ENCODE measurements around the gene KMT2E.
"Not testable (repeated sequence)": the region's sequence is repeated elsewhere in the genome, so short reads cannot be mapped to it uniquely, and the experiment has no call there.

KMT2E gene

DNA sequence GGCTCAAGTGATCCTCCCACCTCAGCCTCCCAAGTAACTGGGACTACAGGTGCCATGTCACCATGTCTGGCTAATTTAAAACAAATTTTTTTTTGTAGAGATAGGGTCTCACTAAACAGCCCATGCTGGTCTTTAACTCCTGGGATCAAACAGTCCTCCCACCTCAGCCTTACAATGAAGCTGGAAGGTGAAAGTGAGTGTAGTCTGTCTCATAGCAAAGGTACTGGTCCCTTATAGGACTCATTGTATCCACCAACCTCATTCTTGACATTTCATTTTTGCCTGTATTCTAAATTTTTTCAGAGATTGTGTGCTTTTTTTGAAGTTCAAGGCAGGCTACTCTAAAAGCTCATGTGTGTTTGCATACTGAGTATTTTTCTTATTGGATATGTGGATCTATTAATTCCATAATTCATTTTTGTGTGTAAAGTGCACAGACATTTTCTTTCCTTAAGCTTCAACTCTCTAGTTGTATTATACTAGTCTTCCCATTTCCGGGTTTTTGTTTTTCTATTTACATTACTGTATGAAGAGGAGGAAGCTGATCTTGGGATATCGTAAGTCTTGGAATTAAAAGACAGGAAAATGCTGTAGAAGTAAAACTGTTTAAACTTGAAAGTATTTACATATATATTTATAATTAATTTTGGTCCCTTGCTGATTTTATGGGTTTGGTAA is 13.3 kb downstream of the KMT2E start:
- no peak for DNase-seq

GRCh38 chr7:105028004-105028403 is 14.0 kb downstream of the KMT2E start:
- no peak for DNase-seq

DNA sequence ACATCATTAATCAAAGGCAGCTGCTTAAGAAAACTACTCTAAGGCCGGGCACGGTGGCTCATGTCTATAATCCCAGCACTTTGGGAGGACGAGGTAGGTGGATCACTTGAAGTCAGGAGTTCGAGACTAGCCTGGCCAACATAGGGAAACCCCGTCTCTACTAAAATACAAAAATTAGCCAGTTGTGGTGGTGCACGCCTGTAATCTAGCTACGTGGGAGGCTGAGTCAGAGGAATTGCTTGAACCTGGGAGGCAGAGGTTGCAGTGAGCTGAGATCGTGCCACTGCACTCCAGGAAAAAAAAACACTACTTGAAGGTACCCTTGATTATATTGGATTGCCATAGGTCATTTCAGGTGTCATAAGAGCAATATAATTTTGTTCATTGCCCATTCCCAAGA is 14.9 kb downstream of the KMT2E start:
- not testable (repeated sequence) for DNase-seq

DNA sequence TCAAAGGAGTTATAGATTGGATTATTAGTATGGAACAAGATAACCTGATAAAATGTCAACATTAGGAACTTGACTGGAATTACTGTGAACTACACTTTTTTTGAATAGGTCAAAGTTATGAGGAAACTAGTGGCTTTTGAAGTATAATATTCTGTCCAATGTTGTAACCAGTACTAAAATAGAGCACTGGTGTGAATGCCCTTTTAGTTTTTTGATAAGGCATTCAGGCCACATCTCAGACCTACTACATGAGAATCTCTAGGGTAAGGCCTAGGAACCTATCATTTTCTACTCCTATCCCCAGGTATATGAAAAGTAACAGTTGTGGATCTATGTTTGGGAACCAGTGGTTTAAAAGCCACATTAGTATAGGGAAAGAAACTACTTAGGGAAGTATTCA is 16.4 kb downstream of the KMT2E start:
- no peak for DNase-seq

GRCh38 chr7:105032553-105033214 is 18.7 kb downstream of the KMT2E start:
- no peak for DNase-seq

DNA sequence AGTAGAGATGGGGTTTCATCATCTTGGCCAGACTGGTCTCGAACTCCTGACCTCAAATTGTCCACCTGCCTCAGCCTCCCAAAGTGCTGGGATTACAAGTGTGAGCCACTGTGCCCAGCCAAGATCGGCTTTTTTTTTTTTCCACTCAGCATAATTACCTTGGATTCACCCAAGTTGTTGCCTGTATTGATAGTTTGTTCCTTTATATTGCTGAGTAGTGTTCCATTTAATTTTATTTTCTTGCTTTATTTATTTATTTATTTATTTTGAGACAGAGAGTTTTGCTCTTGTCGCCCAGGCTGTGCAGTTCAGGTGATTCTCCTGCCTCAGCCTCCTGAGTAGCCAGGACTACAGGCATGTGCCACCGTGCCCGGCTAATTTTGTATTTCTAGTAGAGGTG is 21.3 kb downstream of the KMT2E start:
- DNase-seq, result no peak

DNA sequence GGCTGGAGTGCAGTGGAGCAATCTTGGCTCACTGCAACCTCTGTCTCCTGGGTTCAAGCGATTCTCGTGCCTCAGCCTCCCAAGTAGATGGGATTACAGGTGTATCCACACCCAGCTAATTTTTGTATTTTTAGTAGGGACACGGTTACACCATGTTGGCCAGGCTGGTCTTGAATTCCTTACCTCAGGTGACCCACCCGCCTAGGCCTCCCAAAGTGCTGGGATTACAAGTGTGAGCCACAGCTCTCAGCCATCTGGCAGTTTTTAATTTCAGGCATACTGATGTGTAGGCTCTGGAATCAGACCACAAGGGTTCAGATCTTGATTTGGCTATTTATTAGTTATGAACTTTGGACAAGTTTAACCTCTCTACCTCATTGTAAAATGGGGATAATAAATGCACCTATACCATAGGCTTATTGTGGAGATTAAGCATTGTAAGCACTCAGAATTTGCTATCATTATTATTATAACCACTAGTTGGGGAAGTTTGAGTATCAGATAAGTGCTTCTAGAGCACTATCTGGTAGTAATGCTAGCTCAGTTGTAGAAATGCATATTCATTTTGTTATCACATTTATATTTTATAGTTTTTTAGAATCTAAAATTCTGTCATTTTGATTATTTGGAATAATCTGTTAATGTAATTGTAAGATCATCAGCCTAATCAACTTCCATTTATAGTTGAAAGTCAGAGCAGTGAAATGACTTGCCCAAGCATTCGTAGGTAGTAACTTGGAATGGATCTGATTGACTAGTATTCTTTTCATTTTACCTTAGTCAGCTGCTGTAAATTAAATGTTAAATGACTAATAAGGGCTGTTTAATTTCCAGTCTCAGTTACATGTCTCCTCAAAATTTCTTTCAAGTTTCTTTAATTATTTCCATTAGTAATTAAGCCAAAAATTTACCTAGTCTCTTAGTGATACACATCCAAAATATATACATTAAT is 22.5 kb downstream of the KMT2E start:
- DNase-seq, result no peak

DNA sequence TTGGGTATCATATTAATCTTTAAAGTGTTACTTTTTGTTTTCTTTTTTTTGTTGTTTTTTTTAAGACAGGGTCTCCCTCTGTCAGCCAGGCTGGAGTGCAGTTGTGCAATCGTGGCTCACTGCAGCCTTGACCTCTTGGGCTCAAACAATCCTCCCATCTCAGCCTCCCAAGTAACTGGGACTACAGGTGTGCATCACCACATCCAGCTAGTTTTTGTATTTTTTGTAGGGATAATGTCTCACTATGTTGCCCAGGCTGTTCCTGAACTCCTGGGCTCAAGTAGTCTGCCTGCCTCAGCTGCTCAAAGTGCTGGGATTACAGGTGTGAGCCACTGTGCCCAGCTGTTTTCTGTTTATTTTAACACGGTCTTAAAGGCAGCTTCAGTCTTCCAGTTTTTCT is 23.3 kb downstream of the KMT2E start:
- DNase-seq, result no peak

- no peak for DNase-seq
Measured at GRCh38 chr7:105044449-105045070, 30.6 kb downstream of the KMT2E start.

DNA sequence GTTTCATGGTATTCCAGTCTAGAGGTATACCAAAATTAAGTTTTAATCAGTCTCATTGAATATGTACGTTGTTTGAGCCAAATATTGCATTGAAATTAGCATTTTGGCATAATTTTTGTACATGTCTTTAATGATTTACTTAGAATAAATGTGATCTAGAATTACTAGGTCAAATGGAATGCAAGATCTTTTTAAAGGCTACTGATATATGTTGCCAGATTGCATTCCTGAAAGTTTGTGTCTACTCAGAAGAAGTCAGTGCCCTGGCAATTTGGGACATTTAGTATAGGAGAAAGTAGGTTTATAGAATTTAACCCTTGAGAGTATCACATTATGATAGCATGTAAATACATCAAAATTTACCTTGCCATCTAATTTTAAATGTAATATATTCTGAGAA is 32.4 kb downstream of the KMT2E start:
- DNase-seq, result no peak

- DNase-seq, result no peak
Measured at GRCh38 chr7:105047932-105048331, 33.9 kb downstream of the KMT2E start.

DNA sequence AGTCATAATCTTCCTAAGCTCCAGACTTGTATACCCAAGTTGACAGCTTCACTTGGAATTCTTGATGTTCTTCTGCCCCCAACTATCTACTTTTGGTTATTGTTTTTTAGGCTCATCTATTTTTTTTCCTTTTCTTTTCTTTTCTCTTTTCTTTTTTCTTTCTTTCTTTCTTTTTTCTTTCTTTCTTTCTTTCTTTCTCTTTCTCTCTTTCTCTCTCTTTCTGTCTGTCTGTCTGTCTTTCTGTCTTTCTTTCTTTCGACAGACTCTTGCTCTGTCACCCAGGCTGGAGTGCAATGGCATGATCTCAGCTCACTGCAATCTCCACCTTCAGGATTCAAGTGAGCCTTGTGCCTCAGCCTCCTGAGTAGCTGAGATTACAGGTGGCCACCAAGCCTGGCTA is 36.5 kb downstream of the KMT2E start:
- no peak for DNase-seq

DNA sequence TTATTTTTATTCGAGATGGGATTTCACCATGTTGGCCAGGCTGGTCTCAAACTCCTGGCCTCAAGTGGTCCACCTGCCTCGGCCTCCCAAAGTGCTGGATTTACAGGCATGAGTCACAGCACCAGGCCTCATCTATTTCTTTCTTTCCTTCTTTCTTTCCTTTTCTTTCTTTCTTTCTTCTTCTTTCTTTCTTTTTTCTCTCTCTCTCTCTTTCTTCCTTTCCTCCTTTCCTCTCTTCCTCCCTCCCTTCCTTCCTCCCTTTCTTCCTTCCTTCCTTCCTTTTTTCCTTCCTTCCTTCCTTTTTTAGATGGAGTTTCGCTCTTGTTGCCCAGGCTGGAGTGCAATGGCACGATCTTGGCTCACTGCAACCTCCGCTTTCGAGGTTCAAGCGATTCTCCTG is 36.9 kb downstream of the KMT2E start:
- DNase-seq, result not testable (repeated sequence)

GRCh38 chr7:105055084-105055483 is 41.1 kb downstream of the KMT2E start:
- no peak for DNase-seq

GRCh38 chr7:105055621-105056020 is 41.6 kb downstream of the KMT2E start:
- no peak for DNase-seq

DNA sequence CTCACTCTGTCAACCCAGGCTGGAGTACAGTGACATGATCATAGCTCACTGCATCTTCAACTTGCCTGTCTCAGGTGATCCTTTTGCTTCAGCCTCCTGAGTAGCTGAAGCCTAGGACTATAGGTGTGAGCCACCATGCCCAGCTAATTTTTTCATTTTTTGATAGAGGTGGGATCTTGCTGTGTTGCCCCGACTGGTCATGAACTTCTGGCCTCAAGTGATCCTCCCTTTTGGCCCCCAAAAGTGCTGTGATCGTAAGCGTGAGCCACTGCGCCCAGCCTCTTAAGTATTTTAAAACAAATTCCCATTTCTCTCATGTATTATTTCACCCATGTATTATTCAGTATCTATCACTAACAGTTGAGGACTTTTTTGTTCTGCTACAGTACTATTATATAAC is 43.5 kb downstream of the KMT2E start:
- no peak for DNase-seq

- no peak for DNase-seq
Measured at GRCh38 chr7:105060437-105060836, 46.4 kb downstream of the KMT2E start.

- no peak for DNase-seq
Measured at GRCh38 chr7:105060923-105061322, 46.9 kb downstream of the KMT2E start.

DNA sequence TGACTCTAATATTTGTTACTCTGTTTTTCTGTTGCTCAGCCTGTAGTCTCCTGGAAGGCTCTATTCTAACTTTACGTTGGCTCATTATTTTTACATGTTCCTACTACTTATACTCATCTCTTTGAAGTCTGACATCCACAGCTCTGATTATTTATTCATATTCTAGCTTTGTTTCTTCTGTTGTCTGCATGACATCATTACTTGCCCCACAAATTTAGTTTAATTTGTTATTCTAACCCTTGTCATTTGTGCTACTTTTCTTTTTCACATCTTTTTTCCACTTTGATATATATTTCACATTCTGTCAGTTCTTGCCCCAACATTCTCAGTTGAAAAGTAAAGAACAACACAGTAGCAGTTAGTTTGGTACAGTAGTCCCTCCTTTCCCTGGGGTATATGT is 51.1 kb downstream of the KMT2E start:
- no peak for DNase-seq

DNA sequence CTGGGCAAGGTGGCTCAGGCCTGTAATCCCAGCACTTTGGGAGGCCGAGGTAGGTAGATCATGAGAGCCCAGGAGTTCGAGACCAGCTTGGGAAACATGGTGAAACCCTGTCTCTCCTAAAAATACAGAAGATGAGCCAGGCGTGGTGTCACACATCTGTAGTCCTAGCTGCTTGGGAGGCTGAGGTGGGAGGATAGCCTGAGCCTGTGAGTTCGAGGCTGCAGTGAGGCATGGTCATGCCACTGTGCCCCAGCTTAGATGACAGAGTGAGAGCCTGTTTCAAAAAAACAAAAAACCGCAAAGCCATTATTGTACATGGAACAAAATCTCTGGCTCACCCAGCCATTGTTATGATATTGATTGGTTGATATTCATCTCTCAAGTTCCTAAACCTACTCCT is 53.7 kb downstream of the KMT2E start:
- no peak for DNase-seq

DNA sequence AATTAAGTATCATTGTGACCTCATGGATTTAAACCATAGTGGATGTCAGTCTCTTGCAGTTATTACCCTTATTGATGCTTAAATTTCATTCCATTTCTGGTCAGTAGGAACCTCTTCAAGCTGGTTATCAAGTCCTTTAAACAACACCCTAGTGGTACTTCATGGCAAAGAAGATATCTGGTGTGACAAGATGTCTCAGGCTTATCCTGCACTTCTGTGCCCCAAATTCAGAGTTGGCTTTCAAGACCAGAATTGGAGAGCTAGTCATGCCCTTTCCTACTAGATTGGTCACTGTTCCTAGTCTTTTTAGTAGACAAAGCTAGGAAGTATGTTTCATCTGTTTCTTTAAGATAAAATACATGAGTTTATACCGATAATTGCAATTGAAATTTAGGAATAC is 54.9 kb downstream of the KMT2E start:
- DNase-seq, result no peak

- no peak for DNase-seq
Measured at GRCh38 chr7:105073143-105073542, 59.1 kb downstream of the KMT2E start.

GRCh38 chr7:105079348-105079747 is 65.3 kb downstream of the KMT2E start:
- no peak for DNase-seq

All from activated T-cell treated with anti-CD3 and anti-CD28 coated beads for 4 hours (primary cell).